Endothelial cell of umbilical vein (primary cell): ENCODE results near the gene ACVR2B.

Experiments used
- CTCF ChIP-seq, 2 donors: IDR thresholded peaks; 1 replicate in 1 of 2; 2 replicates in 1 of 2; pipeline ENCODE4 v1.5.1; 2011; ENCODE audit warnings: low read length in 2 of 2, mild to moderate bottlenecking in 2 of 2, moderate library complexity in 2 of 2, control low read depth in 1 of 2, inconsistent platforms in 1 of 2, low read depth in 1 of 2; ENCODE audit not compliant: insufficient read depth in 1 of 2; ENCODE audit errors: extremely low read depth in 1 of 2
- EZH2 ChIP-seq: IDR thresholded peaks from 2 replicates; pipeline ENCODE4 v1.6.1; 2012; ENCODE audit warnings: borderline replicate concordance, low read depth, mild to moderate bottlenecking, moderate library complexity, low read length, inconsistent platforms; ENCODE audit not compliant: severe bottlenecking
- JUN ChIP-seq: IDR thresholded peaks from 2 replicates; pipeline ENCODE4 v1.6.1; 2011; ENCODE audit warnings: borderline replicate concordance, low read depth; ENCODE audit not compliant: insufficient read length, insufficient read depth
- MYC ChIP-seq: IDR thresholded peaks from one replicate; pipeline ENCODE4 v1.6.1; 2011; ENCODE audit warnings: mild to moderate bottlenecking, low read depth, low read length

- TF ChIP-seq EZH2: no peak
- TF ChIP-seq CTCF (IDR thresholded peaks at IDR 0.05; ENCODE audit: extremely low read depth in 1 of 2, insufficient read depth in 1 of 2, low read depth in 1 of 2, low read length in 2 of 2): peak; percentile 84 to 94
- TF ChIP-seq JUN: no peak
- TF ChIP-seq MYC: peak; percentile 18
Measured at GRCh38 chr3:38496131-38496910, 42.6 kb downstream of the ACVR2B start, which contains the start of gene EXOG.
